NCI-H524 treated with DMSO at 0.1 percent for 48 hours (cell line): Measurements from ENCODE around the gene RNF223.

Experiments used
- DNase-seq: peaks from one replicate; lab custom pipeline; 2025; lab: John Stamatoyannopoulos, UW

The RNF223 gene

GRCh38 chr1:1073743-1074587, at the start of gene RNF223:
RNF223 (minus strand) TSS chr1:1074306; CDS start chr1:1072566, 1,740 bp downstream.
- DNase-seq: no peak

DNA sequence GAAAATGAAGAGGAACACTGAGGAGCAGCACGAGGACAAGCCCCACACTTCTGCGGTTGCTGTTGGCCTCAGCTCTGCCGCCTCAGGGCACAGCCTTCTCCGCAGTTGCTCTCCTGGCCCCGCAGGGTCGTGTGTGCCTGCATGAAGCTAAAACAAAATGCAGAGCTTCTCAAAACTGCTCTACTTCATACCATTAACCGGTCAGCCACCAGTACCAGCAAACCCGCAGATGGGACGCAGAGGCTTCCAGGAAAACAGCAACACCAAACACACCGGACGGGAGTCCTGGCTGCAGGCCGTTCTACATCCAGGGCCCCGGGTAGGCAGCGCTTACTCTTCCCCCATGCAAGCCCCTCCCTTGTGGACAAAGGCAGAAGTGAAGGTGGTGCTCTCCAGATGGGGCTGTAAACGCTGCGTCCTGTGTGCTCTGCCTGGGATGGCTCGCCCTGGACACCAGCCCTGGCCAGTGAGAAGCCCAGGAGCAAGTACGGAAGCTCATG, 48.9 kb upstream of the RNF223 start:
- DNase-seq: no peak

GRCh38 chr1:1122078-1122811, 48.1 kb upstream of the RNF223 start:
- no peak for DNase-seq

- no peak for DNase-seq
These were observed 47.5 kb upstream of the RNF223 start for GRCh38 chr1:1121611-1122077.

DNA sequence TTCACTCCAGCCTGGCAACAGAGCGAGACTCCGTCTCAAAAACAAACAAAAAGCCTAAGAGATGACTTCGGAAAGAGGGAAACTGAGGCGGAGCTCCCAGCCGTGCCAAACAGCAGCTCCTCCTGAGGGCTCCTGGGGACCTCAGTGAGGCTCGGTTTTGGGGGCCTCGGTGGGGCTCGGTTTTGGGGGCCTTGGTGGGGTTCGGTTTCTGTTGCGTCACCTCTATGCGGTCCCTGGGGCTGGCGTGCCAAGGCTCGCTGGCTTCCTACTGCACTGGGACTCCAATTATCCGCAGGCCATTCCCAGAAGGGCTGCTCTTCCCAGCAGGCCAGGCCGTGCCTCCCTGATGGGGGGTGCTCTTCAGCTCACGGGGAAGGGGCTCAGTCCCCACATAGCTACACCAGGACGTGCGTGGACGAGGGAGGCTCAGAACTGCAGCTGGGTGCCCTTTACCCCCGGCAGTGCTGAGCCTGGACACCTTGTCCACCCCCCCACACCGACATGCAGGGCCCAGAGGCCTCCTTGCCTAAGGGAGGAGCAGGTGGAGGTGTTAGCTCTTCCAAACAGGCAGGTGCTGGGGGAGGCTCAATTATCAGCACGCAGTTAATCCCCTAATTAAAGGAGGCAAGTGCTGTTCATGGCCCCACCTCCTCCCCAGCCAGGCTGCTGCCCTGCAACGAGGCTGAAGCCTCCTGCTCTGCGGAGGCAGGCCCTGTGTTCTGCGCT, 46.9 kb upstream of the RNF223 start:
- DNase-seq: peak; percentile 22

GRCh38 chr1:1120096-1120495, 46.0 kb upstream of the RNF223 start:
- DNase-seq: no peak

DNA sequence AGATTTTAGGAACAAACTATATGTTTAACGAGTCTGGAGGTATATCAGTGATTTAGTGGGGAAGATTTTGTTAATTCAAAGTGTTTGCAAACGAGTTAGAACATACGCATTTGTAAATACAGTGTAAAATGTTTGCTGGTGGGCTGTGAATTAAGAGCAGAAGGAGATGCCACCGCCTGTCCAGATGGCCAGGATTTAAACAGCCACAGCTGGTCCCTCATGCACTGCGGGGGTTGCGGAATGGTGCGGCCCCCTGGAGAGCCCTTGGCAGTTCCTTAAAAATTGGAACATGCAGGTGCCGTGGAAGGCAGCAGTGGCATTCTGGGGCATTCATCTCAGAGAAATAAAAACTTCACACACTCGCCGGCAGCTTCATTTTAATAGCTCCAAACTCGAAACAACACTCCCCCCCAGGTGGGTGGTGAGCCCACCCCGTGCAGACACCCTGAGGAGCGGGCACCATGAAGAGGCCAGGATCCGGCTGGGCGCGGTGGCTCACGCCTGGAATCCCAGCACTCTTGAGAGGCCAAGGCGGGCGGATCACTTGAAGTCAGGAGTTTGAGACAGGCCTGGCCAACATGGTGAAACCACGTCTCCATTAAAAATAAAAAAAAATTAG, 45.3 kb upstream of the RNF223 start:
- DNase-seq: peak; percentile 63

- no peak for DNase-seq
These were observed 44.7 kb upstream of the RNF223 start for GRCh38 chr1:1118876-1119220.

DNA sequence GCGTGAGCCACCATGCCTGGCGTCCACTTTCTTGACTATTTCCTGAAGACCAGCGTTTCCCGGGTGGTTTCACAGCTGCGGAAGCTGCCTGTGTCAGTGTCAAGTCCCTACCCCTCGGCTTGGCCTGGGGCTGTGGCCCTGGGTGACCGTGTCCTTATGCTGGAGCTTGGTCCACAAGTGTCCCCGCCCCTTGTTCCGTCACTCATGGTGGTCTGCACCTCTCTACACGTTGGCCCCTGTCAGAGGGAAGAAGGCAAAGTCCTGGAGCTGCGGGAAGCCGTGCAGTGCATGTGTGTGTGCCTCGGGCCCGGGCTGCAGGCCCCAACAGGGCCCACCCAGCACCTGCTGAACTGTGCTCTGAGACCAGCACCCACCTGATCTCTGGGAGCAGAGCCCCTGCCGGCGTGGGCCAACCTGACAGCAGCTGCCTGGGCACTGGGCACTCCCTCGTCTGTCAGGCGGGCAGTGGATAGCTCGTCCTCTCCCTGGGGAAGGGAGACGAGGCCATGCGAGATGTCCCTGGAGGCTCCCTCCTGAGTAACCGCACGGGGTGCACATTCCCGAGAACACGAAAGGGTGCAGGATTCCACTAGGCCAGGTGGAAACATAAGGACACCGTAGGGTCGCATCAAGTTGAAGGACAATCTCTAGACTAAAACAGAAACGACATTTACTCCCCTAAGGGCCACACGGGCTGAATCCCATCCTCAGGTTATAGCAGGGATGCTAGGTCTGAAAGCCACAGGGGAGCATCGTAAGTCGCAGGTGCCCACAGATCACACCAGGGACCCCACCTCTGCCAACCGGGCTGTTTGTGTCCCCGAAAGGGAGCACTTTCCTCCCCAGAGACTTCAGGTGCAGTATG, 44.1 kb upstream of the RNF223 start:
- no peak for DNase-seq

DNA sequence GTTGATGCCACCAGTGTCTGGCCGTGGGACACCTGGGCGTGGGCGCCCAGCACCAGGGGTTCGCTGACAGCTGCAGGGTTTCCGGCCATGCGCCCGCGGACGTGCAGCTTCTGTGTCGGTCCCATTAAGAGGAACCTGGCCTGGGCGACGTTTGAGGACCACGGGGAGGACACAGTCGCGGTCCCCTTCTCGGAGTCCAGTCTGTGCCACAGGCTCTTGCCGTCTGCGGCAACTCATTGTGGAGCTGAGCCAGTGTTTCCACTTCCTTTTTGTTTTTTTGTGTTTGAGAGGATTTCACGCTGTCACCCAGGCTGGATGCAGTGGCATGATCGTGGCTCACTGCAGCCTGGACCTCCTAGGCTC, 43.3 kb upstream of the RNF223 start:
- DNase-seq: no peak

GRCh38 chr1:1116701-1117468, 42.8 kb upstream of the RNF223 start:
- no peak for DNase-seq

DNA sequence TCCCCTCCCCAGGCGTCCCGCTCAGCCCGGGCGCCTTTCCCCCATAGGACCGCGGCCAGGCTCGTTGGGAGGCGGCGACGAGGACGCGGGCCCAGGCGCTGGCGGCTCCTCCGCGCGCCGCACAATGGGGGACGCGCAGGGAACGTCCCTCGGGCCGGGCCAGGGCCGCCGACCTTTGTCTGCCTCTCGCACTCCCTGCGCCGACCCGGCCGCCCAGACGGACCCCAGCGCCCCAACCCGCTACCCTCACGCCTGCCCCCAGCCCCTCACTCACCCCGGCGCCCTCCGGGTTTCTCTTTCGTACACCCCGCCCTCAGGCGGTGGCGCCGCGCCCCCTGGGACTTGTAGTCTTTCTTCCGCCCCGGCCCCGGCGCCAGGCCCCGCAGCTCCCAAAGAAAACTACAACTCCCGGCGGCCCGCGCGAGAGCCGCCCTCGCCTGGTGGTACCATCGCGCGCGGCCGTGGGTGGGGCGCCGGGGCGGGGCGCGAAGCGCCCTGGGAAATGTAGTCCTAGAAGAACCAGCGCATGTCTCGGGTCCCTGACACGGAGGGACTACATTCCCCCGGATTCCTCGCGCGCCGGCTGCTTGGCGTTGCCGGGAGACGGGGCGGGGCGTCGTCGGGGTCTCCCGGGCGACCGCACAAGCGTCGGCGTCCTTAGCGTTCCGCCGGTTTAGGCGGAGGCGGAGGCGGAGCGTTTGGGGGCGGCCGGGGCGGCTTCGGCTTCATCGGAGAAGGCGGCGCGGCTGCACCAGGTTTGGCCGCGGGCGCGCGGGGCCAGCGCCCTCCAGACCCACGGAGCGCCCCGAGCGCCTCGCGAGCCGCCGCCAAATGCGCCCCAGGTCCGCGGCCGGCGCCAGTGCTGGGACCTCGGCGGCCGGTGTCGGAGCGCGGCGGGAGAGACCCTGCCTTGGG, 41.9 kb upstream of the RNF223 start, which contains the start of gene C1orf159:
Gene C1orf159 (minus strand): TSS at position 304 of the 915 bp plus-strand sequence. CDS start 24,546 bp downstream, outside the sequence.
- peak; percentile 84 for DNase-seq

DNA sequence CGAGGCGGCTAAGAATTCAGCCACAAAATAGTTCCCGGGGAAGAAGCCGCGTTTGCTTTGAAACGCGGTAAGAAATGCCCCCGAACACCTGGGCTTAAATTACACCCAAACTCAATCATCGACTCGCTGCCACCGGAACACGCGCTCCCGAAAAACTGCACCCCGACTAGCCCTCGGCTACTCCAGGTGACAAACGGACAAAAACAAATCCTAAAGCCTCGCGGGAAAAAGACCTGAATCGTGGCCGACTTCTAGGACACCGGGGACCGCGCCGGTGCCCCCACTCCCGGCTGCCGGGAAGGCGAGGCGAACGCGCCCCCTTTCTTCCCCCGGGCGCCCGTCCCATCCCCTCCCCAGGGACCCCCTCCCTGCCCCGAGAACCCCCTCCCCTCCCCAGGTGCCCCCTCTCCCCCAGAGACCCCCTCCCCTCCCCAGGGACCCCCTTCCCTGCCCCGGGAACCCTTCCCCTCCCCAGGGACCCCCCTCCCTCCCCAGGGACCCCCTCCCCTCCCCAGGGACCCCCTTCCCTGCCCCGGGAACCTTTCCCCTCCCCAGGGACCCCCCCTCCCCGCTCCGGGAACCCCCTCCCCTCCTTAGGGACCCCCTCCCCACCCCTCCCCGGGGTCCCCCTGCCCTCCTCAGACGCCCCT, 41.2 kb upstream of the RNF223 start:
- DNase-seq: no peak

- no peak for DNase-seq
These were observed 40.3 kb upstream of the RNF223 start for GRCh38 chr1:1114431-1114830.

DNA sequence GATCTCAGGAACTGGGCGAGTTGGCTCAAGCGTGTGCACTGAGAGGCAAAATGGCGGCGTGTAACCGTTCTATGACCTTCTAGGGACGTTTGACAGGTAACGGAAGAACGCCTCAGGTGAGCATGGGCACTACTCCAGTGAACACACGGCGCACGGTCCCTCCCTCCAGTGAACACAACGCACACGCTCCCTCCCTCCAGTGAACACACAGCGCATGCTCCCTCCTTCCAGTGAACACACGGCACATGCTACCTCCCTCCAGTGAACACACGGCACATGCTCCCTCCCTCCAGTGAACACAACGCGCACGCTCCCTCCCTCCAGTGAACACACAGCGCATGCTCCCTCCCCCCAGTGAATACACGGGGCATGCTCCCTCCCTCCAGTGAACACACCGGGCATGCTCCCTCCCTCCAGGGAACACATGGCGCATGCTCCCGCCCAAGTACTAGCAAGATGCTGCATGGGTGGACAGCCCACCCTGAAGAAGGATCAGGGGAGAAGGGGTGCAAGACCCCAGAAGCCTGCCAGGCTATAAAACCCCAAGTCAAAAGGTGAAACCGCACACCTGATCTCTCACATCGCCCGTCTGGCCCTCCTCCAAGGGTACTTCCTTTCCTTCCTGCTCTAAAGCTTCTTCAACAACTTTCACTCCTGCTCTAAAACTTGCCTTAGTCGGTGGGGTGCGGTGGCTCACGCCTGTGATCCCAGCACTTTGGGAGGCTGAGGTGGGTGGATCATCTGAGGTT, 38.3 kb upstream of the RNF223 start:
- DNase-seq: no peak

GRCh38 chr1:1111516-1112236, 37.6 kb upstream of the RNF223 start:
- DNase-seq: no peak

GRCh38 chr1:1110561-1110971, 36.5 kb upstream of the RNF223 start:
- DNase-seq: no peak
